Measurements from ENCODE around the gene PRKG1. TPM values are rescaled to one million over a fixed set of nuclear protein-coding genes. Genes with fewer than 3 reads are reported as not detected.

Gene PRKG1
- total RNA-seq, 1 experiment from 2014 or later = 0.09 TPM

GRCh38 chr10:51708609-51709008 is 634.3 kb downstream of the PRKG1 start:
- TF ChIP-seq, protein P1, sequence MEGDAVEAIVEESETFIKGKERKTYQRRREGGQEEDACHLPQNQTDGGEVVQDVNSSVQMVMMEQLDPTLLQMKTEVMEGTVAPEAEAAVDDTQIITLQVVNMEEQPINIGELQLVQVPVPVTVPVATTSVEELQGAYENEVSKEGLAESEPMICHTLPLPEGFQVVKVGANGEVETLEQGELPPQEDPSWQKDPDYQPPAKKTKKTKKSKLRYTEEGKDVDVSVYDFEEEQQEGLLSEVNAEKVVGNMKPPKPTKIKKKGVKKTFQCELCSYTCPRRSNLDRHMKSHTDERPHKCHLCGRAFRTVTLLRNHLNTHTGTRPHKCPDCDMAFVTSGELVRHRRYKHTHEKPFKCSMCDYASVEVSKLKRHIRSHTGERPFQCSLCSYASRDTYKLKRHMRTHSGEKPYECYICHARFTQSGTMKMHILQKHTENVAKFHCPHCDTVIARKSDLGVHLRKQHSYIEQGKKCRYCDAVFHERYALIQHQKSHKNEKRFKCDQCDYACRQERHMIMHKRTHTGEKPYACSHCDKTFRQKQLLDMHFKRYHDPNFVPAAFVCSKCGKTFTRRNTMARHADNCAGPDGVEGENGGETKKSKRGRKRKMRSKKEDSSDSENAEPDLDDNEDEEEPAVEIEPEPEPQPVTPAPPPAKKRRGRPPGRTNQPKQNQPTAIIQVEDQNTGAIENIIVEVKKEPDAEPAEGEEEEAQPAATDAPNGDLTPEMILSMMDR (IDR thresholded peaks at IDR 0.05; ENCODE audit: insufficient read depth in 1 of 2, low read depth in 1 of 2, low read length in 1 of 2, severe bottlenecking in 1 of 2, unreplicated experiment in 1 of 2) = no peak
- Histone ChIP-seq H3K4me3 (ENCODE audit: low read depth, low read length) (no peak overlapping the region), H3K4me1 (no peaks in the 10 kb centered on the region), H3K36me3 (ENCODE audit: control insufficient read depth, insufficient read depth, low read length) (no peaks in the 10 kb centered on the region; the same call in 1 of the 2 replicates), H3K27me3 (replicated peaks; ENCODE audit: control insufficient read depth, insufficient read depth, low read length) (no peaks in the 10 kb centered on the region; the same call in 1 of the 2 replicates), H3K9me3 (no peaks in the 10 kb centered on the region)
- Mint-ChIP-seq H3K4me3 (ENCODE audit: unreplicated experiment) (no peak overlapping the region), H3K9me3 (ENCODE audit: unreplicated experiment) (no peaks in the 10 kb centered on the region), H3K27me3 (ENCODE audit: insufficient read depth, unreplicated experiment) (peaks cover 7% of the 10 kb centered on the region), H3K4me1 (ENCODE audit: low read depth, unreplicated experiment) (no peaks in the 10 kb centered on the region), H3K36me3 (ENCODE audit: insufficient read depth, unreplicated experiment) (no peaks in the 10 kb centered on the region), H3K27ac (ENCODE audit: unreplicated experiment) (no peak overlapping the region)
- ChIA-PET CTCF (no interaction called here), POLR2A (interaction anchor here (0.5 kb wide), 1 partner anchor 21 kb away, joined by 3 read pairs; no protein-coding TSS in a partner anchor)
- no peak for DNase-seq
- no TSS peak for BruUV-seq (replicated peaks)
- intact Hi-C loops (cut with micrococcal nuclease; ENCODE audit: unreplicated experiment) = no loop called here

DNA sequence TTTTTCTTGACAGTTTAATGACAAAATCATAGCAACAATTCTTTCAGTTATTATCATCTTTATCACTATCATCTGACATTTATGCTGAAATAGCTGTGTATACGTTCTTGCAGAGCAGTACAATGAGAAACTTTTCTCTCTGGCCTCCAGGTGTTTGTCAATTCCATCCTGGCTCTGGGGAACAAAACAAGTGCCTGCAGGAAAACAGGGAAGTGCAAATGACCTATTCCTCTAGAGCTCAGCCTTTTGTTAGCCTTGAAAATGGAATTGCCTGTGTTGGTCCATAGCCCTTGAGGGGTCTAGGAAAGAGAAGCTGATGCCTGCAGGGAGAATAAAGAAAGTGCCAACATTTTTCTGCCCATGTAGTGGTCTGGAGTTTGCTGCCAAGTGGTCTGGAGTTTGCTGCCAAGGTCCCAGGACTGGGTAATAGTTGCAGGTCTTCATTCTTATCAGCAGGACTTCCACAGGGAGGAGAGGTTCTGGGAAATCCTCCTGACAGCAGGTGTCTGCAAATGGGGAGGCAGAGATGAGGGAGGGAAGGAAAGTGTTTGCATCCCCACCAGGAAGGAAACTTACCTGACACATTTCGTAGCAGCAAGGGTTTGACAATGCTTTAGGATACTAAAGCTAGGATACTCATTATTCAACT is 635.2 kb downstream of the PRKG1 start:
- Mint-ChIP-seq H3K9me3 (ENCODE audit: unreplicated experiment) (no peaks in the 10 kb centered on the region), H3K4me3 (ENCODE audit: unreplicated experiment) (no peak overlapping the region), H3K27ac (ENCODE audit: unreplicated experiment) (no peak overlapping the region), H3K27me3 (ENCODE audit: insufficient read depth, unreplicated experiment) (peaks cover 8% of the 10 kb centered on the region), H3K4me1 (ENCODE audit: low read depth, unreplicated experiment) (no peaks in the 10 kb centered on the region), H3K36me3 (ENCODE audit: insufficient read depth, unreplicated experiment) (no peaks in the 10 kb centered on the region)
- Histone ChIP-seq H3K9me3 (no peaks in the 10 kb centered on the region), H3K4me1 (no peaks in the 10 kb centered on the region), H3K4me3 (ENCODE audit: low read depth, low read length) (no peak overlapping the region), H3K36me3 (ENCODE audit: control insufficient read depth, insufficient read depth, low read length) (no peaks in the 10 kb centered on the region; the same call in 1 of the 2 replicates), H3K27me3 (replicated peaks; ENCODE audit: control insufficient read depth, insufficient read depth, low read length) (no peaks in the 10 kb centered on the region; the same call in 1 of the 2 replicates)
- TF ChIP-seq, protein P1 (IDR thresholded peaks at IDR 0.05; ENCODE audit: insufficient read depth in 1 of 2, low read depth in 1 of 2, low read length in 1 of 2, severe bottlenecking in 1 of 2, unreplicated experiment in 1 of 2) = no peak
- ChIA-PET CTCF (no interaction called here), POLR2A (interaction anchor here (0.5 kb wide), 1 partner anchor 20 kb away, joined by 3 read pairs; no protein-coding TSS in a partner anchor)
- intact Hi-C loops (cut with micrococcal nuclease; ENCODE audit: unreplicated experiment) = no loop called here
- BruUV-seq (replicated peaks) = no TSS peak
- DNase-seq = no peak

DNA sequence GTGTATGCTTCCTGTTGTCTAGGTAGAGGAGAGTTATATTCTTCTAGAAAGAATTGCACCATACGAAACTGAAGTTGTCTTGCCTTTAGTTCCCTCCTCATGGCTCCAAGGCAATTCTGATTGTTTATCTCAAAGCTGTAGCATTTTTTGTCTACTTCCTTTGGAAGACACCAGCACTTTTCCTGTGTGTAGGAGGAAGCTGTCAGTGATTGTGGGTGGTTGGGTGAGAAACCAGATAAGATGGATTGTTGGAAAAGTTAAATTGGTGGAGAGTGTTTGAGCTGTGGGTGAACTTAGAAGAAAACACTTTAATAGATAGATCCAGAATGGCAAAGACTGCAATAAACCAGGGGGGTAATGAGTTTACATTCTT is 637.2 kb downstream of the PRKG1 start:
- intact Hi-C loops (cut with micrococcal nuclease; ENCODE audit: unreplicated experiment) = no loop called here
- H3K27ac Mint-ChIP-seq (ENCODE audit: unreplicated experiment) = no peak overlapping the region
- H3K4me3 Mint-ChIP-seq (ENCODE audit: unreplicated experiment) = no peak overlapping the region
- no peaks in the 10 kb centered on the region for H3K4me1 Mint-ChIP-seq (ENCODE audit: low read depth, unreplicated experiment)
- peaks cover 8% of the 10 kb centered on the region for H3K27me3 Mint-ChIP-seq (ENCODE audit: insufficient read depth, unreplicated experiment)
- Histone ChIP-seq H3K36me3 (ENCODE audit: control insufficient read depth, insufficient read depth, low read length) (no peaks in the 10 kb centered on the region; the same call in 1 of the 2 replicates), H3K9me3 (no peaks in the 10 kb centered on the region), H3K27me3 (replicated peaks; ENCODE audit: control insufficient read depth, insufficient read depth, low read length) (no peaks in the 10 kb centered on the region; the same call in 1 of the 2 replicates), H3K4me1 (no peaks in the 10 kb centered on the region), H3K4me3 (ENCODE audit: low read depth, low read length) (no peak overlapping the region)
- TF ChIP-seq, protein P1 (IDR thresholded peaks at IDR 0.05; ENCODE audit: insufficient read depth in 1 of 2, low read depth in 1 of 2, low read length in 1 of 2, severe bottlenecking in 1 of 2, unreplicated experiment in 1 of 2) = no peak
- ChIA-PET CTCF (no interaction called here), POLR2A (no interaction called here)
- H3K9me3 Mint-ChIP-seq (ENCODE audit: unreplicated experiment) = no peaks in the 10 kb centered on the region
- no TSS peak for BruUV-seq (replicated peaks)
- no peaks in the 10 kb centered on the region for H3K36me3 Mint-ChIP-seq (ENCODE audit: insufficient read depth, unreplicated experiment)
- no peak for DNase-seq

Data from Caco-2 (cell line).